GM20000 (cell line): ENCODE results near the gene FAR1.

Experiments
- DNase-seq: peaks from one replicate; pipeline ENCODE4 v3.0.0; 2012; ENCODE audit warnings: low spot score
- TF ChIP-seq, protein P1 (sequence below): IDR thresholded peaks from 2 replicates; pipeline ENCODE4 v1.5.1; 2012; ENCODE audit warnings: mild to moderate bottlenecking, control low read depth; ENCODE audit errors: extremely low read depth, missing control alignments

The FAR1 gene

GRCh38 chr11:13685461-13686108, 17.1 kb downstream of the FAR1 start:
- TF ChIP-seq, protein P1, sequence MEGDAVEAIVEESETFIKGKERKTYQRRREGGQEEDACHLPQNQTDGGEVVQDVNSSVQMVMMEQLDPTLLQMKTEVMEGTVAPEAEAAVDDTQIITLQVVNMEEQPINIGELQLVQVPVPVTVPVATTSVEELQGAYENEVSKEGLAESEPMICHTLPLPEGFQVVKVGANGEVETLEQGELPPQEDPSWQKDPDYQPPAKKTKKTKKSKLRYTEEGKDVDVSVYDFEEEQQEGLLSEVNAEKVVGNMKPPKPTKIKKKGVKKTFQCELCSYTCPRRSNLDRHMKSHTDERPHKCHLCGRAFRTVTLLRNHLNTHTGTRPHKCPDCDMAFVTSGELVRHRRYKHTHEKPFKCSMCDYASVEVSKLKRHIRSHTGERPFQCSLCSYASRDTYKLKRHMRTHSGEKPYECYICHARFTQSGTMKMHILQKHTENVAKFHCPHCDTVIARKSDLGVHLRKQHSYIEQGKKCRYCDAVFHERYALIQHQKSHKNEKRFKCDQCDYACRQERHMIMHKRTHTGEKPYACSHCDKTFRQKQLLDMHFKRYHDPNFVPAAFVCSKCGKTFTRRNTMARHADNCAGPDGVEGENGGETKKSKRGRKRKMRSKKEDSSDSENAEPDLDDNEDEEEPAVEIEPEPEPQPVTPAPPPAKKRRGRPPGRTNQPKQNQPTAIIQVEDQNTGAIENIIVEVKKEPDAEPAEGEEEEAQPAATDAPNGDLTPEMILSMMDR = no peak
- DNase-seq = no peak

- no peak for DNase-seq
- TF ChIP-seq, protein P1 = no peak
Measured at GRCh38 chr11:13686776-13687175, 18.3 kb downstream of the FAR1 start.

GRCh38 chr11:13687271-13687670, 18.8 kb downstream of the FAR1 start:
- DNase-seq = no peak
- TF ChIP-seq, protein P1 = no peak

GRCh38 chr11:13691286-13691899, 22.9 kb downstream of the FAR1 start:
- no peak for DNase-seq
- TF ChIP-seq, protein P1 = no peak

DNA sequence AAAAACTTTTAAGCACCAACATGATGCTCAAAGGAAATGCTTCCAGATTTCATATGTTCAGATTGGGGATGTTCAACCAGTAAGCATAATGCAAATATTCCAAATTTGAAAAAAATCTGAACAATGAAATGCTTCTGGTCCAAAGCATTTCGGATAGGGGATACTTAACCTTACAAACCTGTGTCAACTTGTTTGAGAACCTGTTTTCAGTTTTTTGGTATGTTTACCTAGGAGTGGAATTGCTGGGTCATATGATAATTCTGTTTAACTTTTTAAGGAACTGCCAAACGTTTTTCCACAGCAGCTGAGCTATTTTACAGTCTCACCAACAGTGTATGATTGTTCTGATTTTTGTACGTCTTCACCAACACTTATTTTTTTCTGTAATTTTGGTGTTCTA, 23.7 kb downstream of the FAR1 start:
- DNase-seq = no peak
- TF ChIP-seq, protein P1 = no peak

DNA sequence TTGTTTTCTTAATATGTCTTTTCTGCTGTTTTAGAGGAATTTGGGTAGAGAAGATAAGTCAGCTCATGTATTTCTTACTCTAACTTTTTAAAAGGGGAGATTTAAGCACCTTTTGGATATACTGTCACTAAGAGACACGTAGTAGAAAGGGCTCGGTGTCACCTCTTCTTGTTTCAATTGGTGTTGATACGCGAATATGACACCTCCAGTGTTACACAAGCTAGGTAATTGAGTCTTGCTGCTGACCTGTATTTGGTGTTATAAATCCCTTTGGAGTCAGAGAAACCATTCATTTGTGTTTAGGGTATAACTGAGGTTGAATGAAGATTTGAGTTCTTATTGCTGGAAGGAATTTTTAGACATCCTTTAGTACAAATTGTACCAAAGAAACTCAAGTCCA, 25.6 kb downstream of the FAR1 start:
- TF ChIP-seq, protein P1 = no peak
- DNase-seq = no peak

DNA sequence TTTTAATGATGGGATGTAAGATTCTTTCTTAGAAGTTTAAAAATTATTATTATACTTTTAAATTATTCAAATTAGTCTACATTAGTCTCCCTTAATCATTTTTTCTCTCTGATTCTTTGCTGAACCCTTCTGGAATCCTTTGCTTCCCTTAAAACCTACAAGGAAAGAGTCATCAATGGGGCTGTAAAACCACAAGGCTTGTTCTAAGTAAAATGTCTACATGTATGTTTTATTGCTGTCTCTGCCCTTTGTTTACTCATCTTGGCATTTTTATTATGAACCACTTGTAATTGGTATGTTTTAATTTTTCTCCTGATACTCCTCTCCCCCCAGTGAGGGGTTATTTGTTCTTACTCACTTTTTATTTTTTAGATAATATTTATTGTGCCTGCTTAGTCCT, 27.4 kb downstream of the FAR1 start:
- TF ChIP-seq, protein P1 = no peak
- no peak for DNase-seq
